Gastroesophageal sphincter (tissue), 3 donors: ENCODE measurements around the gene TMA7.

Experiments used
- CTCF ChIP-seq, 4 experiments: fragments of 200-600 bp in 2 of 4; fragments of 450-650 bp in 2 of 4; sonication (generic) in 1 of 4; IDR thresholded peaks; one replicate each; pipeline ENCODE4 v1.5.1; 2017 to 2019; ENCODE audit warnings: antibody characterized with exemption in 4 of 4, mild to moderate bottlenecking in 2 of 4, moderate library complexity in 2 of 4
- EP300 ChIP-seq: sonication (generic); formaldehyde crosslinking; IDR thresholded peaks from one replicate; pipeline ENCODE4 v1.6.1; 2017; ENCODE audit warnings: antibody characterized with exemption, mild to moderate bottlenecking
- POLR2A ChIP-seq, 2 donors: fragments of 450-650 bp; IDR thresholded peaks; one replicate each; pipeline ENCODE4 v1.6.1; 2017; ENCODE audit warnings: antibody characterized with exemption in 2 of 2, mild to moderate bottlenecking in 2 of 2, moderate library complexity in 1 of 2
- POLR2AphosphoS5 ChIP-seq: sonication (generic); formaldehyde crosslinking; IDR thresholded peaks from one replicate; pipeline ENCODE4 v1.6.1; 2017; ENCODE audit warnings: antibody characterized with exemption

DNA sequence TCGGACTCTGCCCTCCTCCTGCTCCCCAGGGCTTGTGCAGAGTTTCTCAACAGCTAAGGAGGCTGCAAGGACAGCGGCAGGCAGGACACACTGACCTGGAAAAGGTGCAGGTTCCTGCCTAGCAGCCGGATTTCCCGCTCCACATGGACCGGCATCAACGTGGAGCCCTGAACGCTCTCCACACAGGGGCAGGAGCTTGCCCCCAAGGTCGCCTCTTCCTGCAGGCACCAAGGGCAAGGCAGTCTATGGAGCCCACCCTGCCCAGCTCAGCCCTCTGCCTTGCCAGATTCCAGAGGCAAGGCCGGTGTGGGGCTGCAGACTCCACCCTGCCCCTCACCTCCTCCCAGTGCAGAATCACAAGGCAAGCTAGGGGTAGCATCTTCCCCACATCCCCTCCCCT lies 20.9 kb upstream of the TMA7 start:
- TF ChIP-seq POLR2A (IDR thresholded peaks at IDR 0.05) (no peak), CTCF (IDR thresholded peaks at IDR 0.05) (no peak), EP300 (no peak), POLR2AphosphoS5 (no peak)
